ENCODE data around the gene PSMC1.

PSMC1 gene

GRCh38 chr14:90291699-90292098, 35.3 kb downstream of the PSMC1 start:
- no peak overlapping the region for H3K27ac ChIP-seq (ENCODE audit: low read depth, low read length)
- H2AFZ ChIP-seq (ENCODE audit: low read length, unreplicated experiment) = no peak overlapping the region
- no peaks in the 10 kb centered on the region for H3K79me2 ChIP-seq (ENCODE audit: control insufficient read depth, insufficient read depth, low read length, unreplicated experiment)
- no peaks in the 10 kb centered on the region for H3K4me1 ChIP-seq (ENCODE audit: control insufficient read depth, insufficient read depth, low read length, unreplicated experiment)
- no peaks in the 10 kb centered on the region for H3K27me3 ChIP-seq (ENCODE audit: insufficient read depth, low read length)
- no peaks in the 10 kb centered on the region for H3K36me3 ChIP-seq (ENCODE audit: insufficient read depth, low read length)
- H3K4me3 ChIP-seq (ENCODE audit: low read depth, low read length) = no peak overlapping the region

- Histone ChIP-seq H3K27ac (ENCODE audit: low read depth, low read length) (no peak overlapping the region), H2AFZ (ENCODE audit: low read length, unreplicated experiment) (no peak overlapping the region), H3K4me3 (ENCODE audit: low read depth, low read length) (no peak overlapping the region), H3K36me3 (ENCODE audit: insufficient read depth, low read length) (no peaks in the 10 kb centered on the region), H3K4me1 (ENCODE audit: control insufficient read depth, insufficient read depth, low read length, unreplicated experiment) (no peaks in the 10 kb centered on the region), H3K27me3 (ENCODE audit: insufficient read depth, low read length) (no peaks in the 10 kb centered on the region), H3K79me2 (ENCODE audit: control insufficient read depth, insufficient read depth, low read length, unreplicated experiment) (no peaks in the 10 kb centered on the region)
Observed at GRCh38 chr14:90293766-90294730, 37.7 kb downstream of the PSMC1 start.

GRCh38 chr14:90294872-90295271, 38.5 kb downstream of the PSMC1 start:
- no peaks in the 10 kb centered on the region for H3K27me3 ChIP-seq (ENCODE audit: insufficient read depth, low read length)
- no peak overlapping the region for H3K4me3 ChIP-seq (ENCODE audit: low read depth, low read length)
- H2AFZ ChIP-seq (ENCODE audit: low read length, unreplicated experiment) = no peak overlapping the region
- no peak overlapping the region for H3K27ac ChIP-seq (ENCODE audit: low read depth, low read length)
- H3K4me1 ChIP-seq (ENCODE audit: control insufficient read depth, insufficient read depth, low read length, unreplicated experiment) = no peaks in the 10 kb centered on the region
- no peaks in the 10 kb centered on the region for H3K36me3 ChIP-seq (ENCODE audit: insufficient read depth, low read length)
- no peaks in the 10 kb centered on the region for H3K79me2 ChIP-seq (ENCODE audit: control insufficient read depth, insufficient read depth, low read length, unreplicated experiment)

- Histone ChIP-seq H3K36me3 (ENCODE audit: insufficient read depth, low read length) (no peaks in the 10 kb centered on the region), H3K27me3 (ENCODE audit: insufficient read depth, low read length) (no peaks in the 10 kb centered on the region), H3K4me1 (ENCODE audit: control insufficient read depth, insufficient read depth, low read length, unreplicated experiment) (no peaks in the 10 kb centered on the region), H3K4me3 (ENCODE audit: low read depth, low read length) (no peak overlapping the region), H2AFZ (ENCODE audit: low read length, unreplicated experiment) (no peak overlapping the region), H3K27ac (ENCODE audit: low read depth, low read length) (no peak overlapping the region), H3K79me2 (ENCODE audit: control insufficient read depth, insufficient read depth, low read length, unreplicated experiment) (no peaks in the 10 kb centered on the region)
Observed at GRCh38 chr14:90295870-90296516, 39.6 kb downstream of the PSMC1 start.

- no peaks in the 10 kb centered on the region for H3K79me2 ChIP-seq (ENCODE audit: control insufficient read depth, insufficient read depth, low read length, unreplicated experiment)
- H3K4me3 ChIP-seq (ENCODE audit: low read depth, low read length) = no peak overlapping the region
- no peaks in the 10 kb centered on the region for H3K27me3 ChIP-seq (ENCODE audit: insufficient read depth, low read length)
- no peaks in the 10 kb centered on the region for H3K4me1 ChIP-seq (ENCODE audit: control insufficient read depth, insufficient read depth, low read length, unreplicated experiment)
- no peak overlapping the region for H2AFZ ChIP-seq (ENCODE audit: low read length, unreplicated experiment)
- H3K27ac ChIP-seq (ENCODE audit: low read depth, low read length) = no peak overlapping the region
- no peaks in the 10 kb centered on the region for H3K36me3 ChIP-seq (ENCODE audit: insufficient read depth, low read length)
Observed at GRCh38 chr14:90296641-90297040, 40.3 kb downstream of the PSMC1 start.

- H3K36me3 ChIP-seq (ENCODE audit: insufficient read depth, low read length) = no peaks in the 10 kb centered on the region
- H3K27me3 ChIP-seq (ENCODE audit: insufficient read depth, low read length) = no peaks in the 10 kb centered on the region
- H3K4me1 ChIP-seq (ENCODE audit: control insufficient read depth, insufficient read depth, low read length, unreplicated experiment) = no peaks in the 10 kb centered on the region
- H3K4me3 ChIP-seq (ENCODE audit: low read depth, low read length) = no peak overlapping the region
- H2AFZ ChIP-seq (ENCODE audit: low read length, unreplicated experiment) = no peak overlapping the region
- no peak overlapping the region for H3K27ac ChIP-seq (ENCODE audit: low read depth, low read length)
- H3K79me2 ChIP-seq (ENCODE audit: control insufficient read depth, insufficient read depth, low read length, unreplicated experiment) = no peaks in the 10 kb centered on the region
Observed at GRCh38 chr14:90297876-90298629, 41.7 kb downstream of the PSMC1 start.

GRCh38 chr14:90299408-90299807, 43.1 kb downstream of the PSMC1 start:
- no peaks in the 10 kb centered on the region for H3K27me3 ChIP-seq (ENCODE audit: insufficient read depth, low read length)
- no peak overlapping the region for H2AFZ ChIP-seq (ENCODE audit: low read length, unreplicated experiment)
- no peaks in the 10 kb centered on the region for H3K36me3 ChIP-seq (ENCODE audit: insufficient read depth, low read length)

GRCh38 chr14:90300611-90301047, 44.3 kb downstream of the PSMC1 start:
- H3K36me3 ChIP-seq (ENCODE audit: insufficient read depth, low read length) = no peaks in the 10 kb centered on the region

More at GRCh38 chr14:90299408-90299807, 43.1 kb downstream of the PSMC1 start:
- H3K27ac ChIP-seq (ENCODE audit: low read depth, low read length) = no peak overlapping the region
- H3K79me2 ChIP-seq (ENCODE audit: control insufficient read depth, insufficient read depth, low read length, unreplicated experiment) = no peaks in the 10 kb centered on the region
- no peaks in the 10 kb centered on the region for H3K4me1 ChIP-seq (ENCODE audit: control insufficient read depth, insufficient read depth, low read length, unreplicated experiment)
- H3K4me3 ChIP-seq (ENCODE audit: low read depth, low read length) = no peak overlapping the region

GRCh38 chr14:90301122-90301521, 44.8 kb downstream of the PSMC1 start:
- Histone ChIP-seq H2AFZ (ENCODE audit: low read length, unreplicated experiment) (no peak overlapping the region), H3K27ac (ENCODE audit: low read depth, low read length) (no peak overlapping the region), H3K4me1 (ENCODE audit: control insufficient read depth, insufficient read depth, low read length, unreplicated experiment) (no peaks in the 10 kb centered on the region), H3K79me2 (ENCODE audit: control insufficient read depth, insufficient read depth, low read length, unreplicated experiment) (no peaks in the 10 kb centered on the region), H3K36me3 (ENCODE audit: insufficient read depth, low read length) (no peaks in the 10 kb centered on the region), H3K27me3 (ENCODE audit: insufficient read depth, low read length) (no peaks in the 10 kb centered on the region), H3K4me3 (ENCODE audit: low read depth, low read length) (no peak overlapping the region)

More at GRCh38 chr14:90300611-90301047, 44.3 kb downstream of the PSMC1 start:
- no peak overlapping the region for H2AFZ ChIP-seq (ENCODE audit: low read length, unreplicated experiment)
- no peaks in the 10 kb centered on the region for H3K27me3 ChIP-seq (ENCODE audit: insufficient read depth, low read length)
- no peaks in the 10 kb centered on the region for H3K79me2 ChIP-seq (ENCODE audit: control insufficient read depth, insufficient read depth, low read length, unreplicated experiment)
- H3K27ac ChIP-seq (ENCODE audit: low read depth, low read length) = no peak overlapping the region
- no peaks in the 10 kb centered on the region for H3K4me1 ChIP-seq (ENCODE audit: control insufficient read depth, insufficient read depth, low read length, unreplicated experiment)
- H3K4me3 ChIP-seq (ENCODE audit: low read depth, low read length) = no peak overlapping the region

GRCh38 chr14:90301668-90302090, 45.3 kb downstream of the PSMC1 start:
- Histone ChIP-seq H2AFZ (ENCODE audit: low read length, unreplicated experiment) (no peak overlapping the region), H3K4me3 (ENCODE audit: low read depth, low read length) (no peak overlapping the region), H3K79me2 (ENCODE audit: control insufficient read depth, insufficient read depth, low read length, unreplicated experiment) (no peaks in the 10 kb centered on the region), H3K36me3 (ENCODE audit: insufficient read depth, low read length) (no peaks in the 10 kb centered on the region), H3K27me3 (ENCODE audit: insufficient read depth, low read length) (no peaks in the 10 kb centered on the region), H3K27ac (ENCODE audit: low read depth, low read length) (no peak overlapping the region), H3K4me1 (ENCODE audit: control insufficient read depth, insufficient read depth, low read length, unreplicated experiment) (no peaks in the 10 kb centered on the region)
